OCI-M1 (cell line): Measurements from ENCODE around the gene ZNF541.
A peak's percentile ranks its signal among the peaks of the same experiment; 100 is the strongest.

Experiments
- DNase-seq: peaks from one replicate; lab custom pipeline; 2025; lab: John Stamatoyannopoulos, UW

ZNF541 gene

GRCh38 chr19:47545061-47545948, 27.6 kb downstream of the ZNF541 start:
- no peak for DNase-seq

- no peak for DNase-seq
Observed at GRCh38 chr19:47544476-47544875, 28.5 kb downstream of the ZNF541 start.

- DNase-seq, result no peak
Observed at GRCh38 chr19:47544075-47544474, 28.9 kb downstream of the ZNF541 start.

- no peak for DNase-seq
Observed at GRCh38 chr19:47542030-47542475, 30.9 kb downstream of the ZNF541 start.

- DNase-seq, result peak; percentile 48
Observed at GRCh38 chr19:47541518-47541917, 31.4 kb downstream of the ZNF541 start.

- DNase-seq, result peak; percentile 58
Observed at GRCh38 chr19:47540748-47541147, 32.2 kb downstream of the ZNF541 start.

- peak; percentile 53 for DNase-seq
Observed at GRCh38 chr19:47539747-47540311, 33.1 kb downstream of the ZNF541 start.

- no peak for DNase-seq
Observed at GRCh38 chr19:47538812-47539211, 34.1 kb downstream of the ZNF541 start.

- no peak for DNase-seq
Observed at GRCh38 chr19:47537493-47537892, 35.5 kb downstream of the ZNF541 start.

- no peak for DNase-seq
Observed at GRCh38 chr19:47534628-47535027, 38.3 kb downstream of the ZNF541 start.

- DNase-seq, result peak; percentile 45
Observed at GRCh38 chr19:47531640-47532387, 41.1 kb downstream of the ZNF541 start.

- no peak for DNase-seq
Observed at GRCh38 chr19:47529018-47529742, 43.8 kb downstream of the ZNF541 start.

- no peak for DNase-seq
Observed at GRCh38 chr19:47526798-47527197, 46.1 kb downstream of the ZNF541 start.

GRCh38 chr19:47523473-47523872, 49.5 kb downstream of the ZNF541 start:
- DNase-seq, result no peak
